T-helper 1 cell treated with Interleukin-12 subunit alpha and Interleukin-12 subunit beta and Interleukin-4 antibody, amounts not matched to agents 30 μg/mL and 1 μg/mL, for 36 hours (primary cell): ENCODE data around the gene PRKCQ.
A peak's percentile ranks its signal among the peaks of the same experiment; 100 is the strongest.
"Not testable (repeated sequence)": the region's sequence is repeated elsewhere in the genome, so short reads cannot be mapped to it uniquely, and the experiment has no call there.

ENCODE experiments used
- H3K27ac Mint-ChIP-seq: one replicate; pipeline ENCODE4 v1.8.0; 2021; ENCODE audit warnings: mild to moderate bottlenecking, mixed read lengths
- H3K27me3 Mint-ChIP-seq: one replicate; pipeline ENCODE4 v1.8.0; 2021; ENCODE audit warnings: low read depth, mixed read lengths
- H3K36me3 Mint-ChIP-seq: one replicate; pipeline ENCODE4 v1.8.0; 2021; ENCODE audit warnings: low read depth, mixed read lengths
- H3K4me1 Mint-ChIP-seq: one replicate; pipeline ENCODE4 v1.8.0; 2021; ENCODE audit warnings: low read depth, mixed read lengths
- H3K4me3 Mint-ChIP-seq: one replicate; pipeline ENCODE4 v1.8.0; 2021; ENCODE audit warnings: mild to moderate bottlenecking, moderate library complexity, mixed read lengths
- H3K9me3 Mint-ChIP-seq: one replicate; pipeline ENCODE4 v1.8.0; 2021; ENCODE audit warnings: mixed read lengths

PRKCQ gene

GRCh38 chr10:6492896-6493295, 87.2 kb downstream of the PRKCQ start:
- Mint-ChIP-seq H3K27ac (no peak overlapping the region), H3K27me3 (no peaks in the 10 kb centered on the region), H3K4me1 (peaks cover 32% of the 10 kb centered on the region), H3K36me3 (peaks cover 39% of the 10 kb centered on the region), H3K4me3 (peak overlapping the region; percentile 13), H3K9me3 (no peaks in the 10 kb centered on the region)

- H3K9me3 Mint-ChIP-seq, result no peaks in the 10 kb centered on the region
- peak overlapping the region; percentile 85 for H3K27ac Mint-ChIP-seq
- peaks cover 44% of the 10 kb centered on the region for H3K36me3 Mint-ChIP-seq
- peaks cover 32% of the 10 kb centered on the region for H3K4me1 Mint-ChIP-seq
- H3K4me3 Mint-ChIP-seq, result peak overlapping the region; percentile 71
- H3K27me3 Mint-ChIP-seq, result no peaks in the 10 kb centered on the region
These were observed 88.1 kb downstream of the PRKCQ start for GRCh38 chr10:6491841-6492609.

- no peak overlapping the region for H3K4me3 Mint-ChIP-seq
- no peaks in the 10 kb centered on the region for H3K9me3 Mint-ChIP-seq
- H3K4me1 Mint-ChIP-seq, result peaks cover 39% of the 10 kb centered on the region
- H3K27me3 Mint-ChIP-seq, result no peaks in the 10 kb centered on the region
- peaks cover 58% of the 10 kb centered on the region for H3K36me3 Mint-ChIP-seq
- H3K27ac Mint-ChIP-seq, result peak overlapping the region; percentile 8
These were observed 89.5 kb downstream of the PRKCQ start for GRCh38 chr10:6490614-6491013.

- H3K4me1 Mint-ChIP-seq, result peaks cover 59% of the 10 kb centered on the region
- H3K27me3 Mint-ChIP-seq, result no peaks in the 10 kb centered on the region
- H3K36me3 Mint-ChIP-seq, result peaks cover 82% of the 10 kb centered on the region
- H3K4me3 Mint-ChIP-seq, result no peak overlapping the region
- H3K9me3 Mint-ChIP-seq, result no peaks in the 10 kb centered on the region
- no peak overlapping the region for H3K27ac Mint-ChIP-seq
These were observed 92.2 kb downstream of the PRKCQ start for GRCh38 chr10:6487920-6488319.

GRCh38 chr10:6486309-6486708, 93.8 kb downstream of the PRKCQ start:
- Mint-ChIP-seq H3K4me3 (no peak overlapping the region), H3K27ac (no peak overlapping the region), H3K36me3 (peaks cover 85% of the 10 kb centered on the region), H3K4me1 (peaks cover 57% of the 10 kb centered on the region), H3K9me3 (no peaks in the 10 kb centered on the region), H3K27me3 (no peaks in the 10 kb centered on the region)

- H3K36me3 Mint-ChIP-seq, result peaks cover 84% of the 10 kb centered on the region
- no peaks in the 10 kb centered on the region for H3K27me3 Mint-ChIP-seq
- H3K27ac Mint-ChIP-seq, result peak overlapping the region; percentile 75
- H3K4me3 Mint-ChIP-seq, result peak overlapping the region; percentile 56
- peaks cover 53% of the 10 kb centered on the region for H3K4me1 Mint-ChIP-seq
- H3K9me3 Mint-ChIP-seq, result no peaks in the 10 kb centered on the region
These were observed 97.2 kb downstream of the PRKCQ start for GRCh38 chr10:6482737-6483357.

- Mint-ChIP-seq H3K36me3 (peaks cover 71% of the 10 kb centered on the region), H3K27ac (no peak overlapping the region), H3K4me3 (no peak overlapping the region), H3K27me3 (no peaks in the 10 kb centered on the region), H3K9me3 (no peaks in the 10 kb centered on the region), H3K4me1 (peaks cover 56% of the 10 kb centered on the region)
These were observed 101.4 kb downstream of the PRKCQ start for GRCh38 chr10:6478722-6479121.

- Mint-ChIP-seq H3K36me3 (peaks cover 64% of the 10 kb centered on the region), H3K4me1 (peaks cover 55% of the 10 kb centered on the region), H3K9me3 (no peaks in the 10 kb centered on the region), H3K4me3 (no peak overlapping the region), H3K27ac (no peak overlapping the region), H3K27me3 (no peaks in the 10 kb centered on the region)
These were observed 103.1 kb downstream of the PRKCQ start for GRCh38 chr10:6476989-6477388.

GRCh38 chr10:6474871-6475270, 105.2 kb downstream of the PRKCQ start:
- Mint-ChIP-seq H3K27ac (peak overlapping the region; percentile 68), H3K9me3 (no peaks in the 10 kb centered on the region), H3K27me3 (no peaks in the 10 kb centered on the region), H3K4me1 (peaks cover 66% of the 10 kb centered on the region), H3K36me3 (peaks cover 67% of the 10 kb centered on the region), H3K4me3 (peak overlapping the region; percentile 32)

- Mint-ChIP-seq H3K4me3 (peak overlapping the region; percentile 84), H3K27ac (peak overlapping the region; percentile 96), H3K36me3 (peaks cover 70% of the 10 kb centered on the region), H3K9me3 (no peaks in the 10 kb centered on the region), H3K4me1 (peaks cover 66% of the 10 kb centered on the region), H3K27me3 (no peaks in the 10 kb centered on the region)
These were observed 106.1 kb downstream of the PRKCQ start for GRCh38 chr10:6473901-6474370.

- no peaks in the 10 kb centered on the region for H3K27me3 Mint-ChIP-seq
- H3K27ac Mint-ChIP-seq, result peak overlapping the region; percentile 96
- H3K36me3 Mint-ChIP-seq, result peaks cover 70% of the 10 kb centered on the region
- H3K9me3 Mint-ChIP-seq, result no peaks in the 10 kb centered on the region
- peak overlapping the region; percentile 70 for H3K4me3 Mint-ChIP-seq
- peaks cover 61% of the 10 kb centered on the region for H3K4me1 Mint-ChIP-seq
These were observed 106.6 kb downstream of the PRKCQ start for GRCh38 chr10:6473430-6473829.

GRCh38 chr10:6472710-6473005, 107.4 kb downstream of the PRKCQ start:
- H3K9me3 Mint-ChIP-seq, H3K27me3 Mint-ChIP-seq, H3K4me3 Mint-ChIP-seq: not testable (repeated sequence)
- Mint-ChIP-seq H3K27ac (peak overlapping the region; percentile 96), H3K36me3 (peaks cover 72% of the 10 kb centered on the region), H3K4me1 (peaks cover 58% of the 10 kb centered on the region)

GRCh38 chr10:6470894-6471618, 109.0 kb downstream of the PRKCQ start:
- Mint-ChIP-seq H3K9me3 (no peaks in the 10 kb centered on the region), H3K27me3 (no peaks in the 10 kb centered on the region), H3K4me3 (no peak overlapping the region), H3K4me1 (peaks cover 60% of the 10 kb centered on the region), H3K27ac (peak overlapping the region; percentile 68), H3K36me3 (peaks cover 80% of the 10 kb centered on the region)

- Mint-ChIP-seq H3K36me3 (peaks cover 81% of the 10 kb centered on the region), H3K27me3 (no peaks in the 10 kb centered on the region), H3K9me3 (no peaks in the 10 kb centered on the region), H3K4me3 (no peak overlapping the region), H3K27ac (no peak overlapping the region), H3K4me1 (peaks cover 55% of the 10 kb centered on the region)
These were observed 110.4 kb downstream of the PRKCQ start for GRCh38 chr10:6469661-6470060.
